Measurements from ENCODE around the gene MTFR1L.
A peak's percentile ranks its signal among the peaks of the same experiment; 100 is the strongest.
"Not testable (repeated sequence)": the region's sequence is repeated elsewhere in the genome, so short reads cannot be mapped to it uniquely, and the experiment has no call there.

The MTFR1L gene

GRCh38 chr1:25829046-25829445 is 9.3 kb downstream of the MTFR1L start:
- DNase-seq: no peak

GRCh38 chr1:25831569-25832196 is 11.9 kb downstream of the MTFR1L start:
- no peak for DNase-seq

- DNase-seq: no peak
These were observed 12.7 kb downstream of the MTFR1L start for GRCh38 chr1:25832336-25833037.

- no peak for DNase-seq
These were observed 13.4 kb downstream of the MTFR1L start for GRCh38 chr1:25833158-25833557.

GRCh38 chr1:25834894-25835293 is 15.1 kb downstream of the MTFR1L start:
- DNase-seq: no peak

- DNase-seq: no peak
These were observed 16.9 kb downstream of the MTFR1L start for GRCh38 chr1:25836695-25837094.

DNA sequence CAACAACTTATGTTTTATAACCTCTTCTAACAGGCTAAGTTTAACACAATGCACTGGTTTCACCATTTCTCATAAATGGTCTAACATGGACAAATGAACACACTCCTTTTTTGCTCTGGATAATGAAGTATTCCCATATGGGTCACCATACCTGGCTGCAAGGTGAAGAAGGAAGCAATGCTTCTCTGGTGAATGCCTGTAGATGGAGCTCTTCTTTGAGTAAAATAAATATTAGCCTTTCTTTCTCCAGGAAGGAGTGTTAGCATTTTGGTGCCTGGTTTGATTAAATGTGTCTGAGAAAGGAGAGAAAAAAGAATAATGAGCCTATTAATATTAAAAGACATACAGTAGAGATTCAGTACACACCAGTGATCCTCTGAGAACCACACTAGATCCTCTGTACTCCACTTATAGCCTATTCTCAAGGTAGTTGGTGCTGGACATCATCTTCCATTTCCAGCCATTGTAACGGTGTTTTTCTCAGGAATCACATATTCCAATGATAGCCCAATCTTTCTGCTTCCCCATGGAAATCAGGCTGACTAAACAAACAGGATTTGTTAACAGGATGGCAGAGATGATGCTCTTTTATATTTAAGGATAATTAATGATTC is 17.6 kb downstream of the MTFR1L start:
- no peak for DNase-seq

DNA sequence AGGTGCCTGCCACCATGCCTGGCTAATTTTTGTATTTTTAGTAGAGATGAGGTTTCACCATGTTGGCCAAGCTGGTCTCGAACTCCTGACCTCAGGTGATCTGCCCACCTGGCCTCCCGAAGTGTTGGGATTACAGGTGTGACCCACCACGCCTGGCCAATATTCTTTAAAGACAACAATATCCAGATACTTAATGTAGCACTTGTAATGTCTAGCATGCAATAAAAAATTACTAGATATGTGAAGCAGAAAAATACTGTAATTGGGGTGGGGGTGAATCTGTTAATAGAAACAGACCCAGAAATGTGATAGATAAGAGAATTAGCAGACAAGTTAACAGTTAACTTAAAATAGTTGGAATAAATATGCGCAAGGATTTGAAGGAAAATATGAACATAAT is 20.1 kb downstream of the MTFR1L start:
- not testable (repeated sequence) for DNase-seq

- no peak for DNase-seq
These were observed 23.7 kb downstream of the MTFR1L start for GRCh38 chr1:25843483-25843882.

- DNase-seq: no peak
These were observed 25.0 kb downstream of the MTFR1L start for GRCh38 chr1:25844536-25845337.

GRCh38 chr1:25845664-25846063 is 25.9 kb downstream of the MTFR1L start:
- DNase-seq: no peak

DNA sequence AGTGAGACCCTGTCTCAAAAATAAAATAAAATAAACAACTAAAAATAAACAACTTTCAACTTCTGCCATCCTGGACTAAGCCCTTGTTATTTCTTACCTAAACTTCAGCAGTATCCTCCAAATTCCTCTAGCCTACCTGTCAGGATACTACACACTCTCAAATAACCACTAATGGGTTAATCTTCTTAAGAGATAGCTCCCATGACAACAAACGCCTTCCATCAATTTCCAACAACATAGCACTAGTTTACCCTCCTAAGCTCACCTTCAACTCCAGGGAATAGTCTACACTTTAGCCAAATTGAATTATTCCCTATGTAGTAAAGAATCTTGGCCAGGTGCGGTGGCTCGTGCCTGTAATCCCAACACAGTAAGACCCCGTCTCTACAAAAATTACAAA is 28.2 kb downstream of the MTFR1L start:
- DNase-seq: no peak

- DNase-seq: no peak
These were observed 28.8 kb downstream of the MTFR1L start for GRCh38 chr1:25848531-25848930.

DNA sequence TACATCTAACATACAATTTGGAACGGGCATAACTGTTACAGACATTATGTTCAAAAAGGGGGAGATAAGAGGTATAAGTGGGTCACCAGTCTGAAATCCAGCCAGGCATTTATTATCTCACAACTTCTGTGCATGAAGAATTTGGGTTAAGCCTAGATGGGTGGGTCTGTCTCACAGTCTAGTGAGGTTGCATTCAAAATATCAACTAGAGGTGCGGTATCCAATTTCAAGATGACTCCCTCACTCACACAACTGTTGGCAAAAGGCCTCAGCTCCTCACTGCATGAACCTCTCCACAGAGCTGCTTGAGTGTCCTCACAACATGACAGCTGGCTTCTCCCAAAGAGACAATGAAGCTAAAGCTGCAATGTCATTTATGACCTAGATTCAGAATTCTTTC is 34.8 kb downstream of the MTFR1L start:
- no peak for DNase-seq

GRCh38 chr1:25856856-25857255 is 37.1 kb downstream of the MTFR1L start:
- no peak for DNase-seq

DNA sequence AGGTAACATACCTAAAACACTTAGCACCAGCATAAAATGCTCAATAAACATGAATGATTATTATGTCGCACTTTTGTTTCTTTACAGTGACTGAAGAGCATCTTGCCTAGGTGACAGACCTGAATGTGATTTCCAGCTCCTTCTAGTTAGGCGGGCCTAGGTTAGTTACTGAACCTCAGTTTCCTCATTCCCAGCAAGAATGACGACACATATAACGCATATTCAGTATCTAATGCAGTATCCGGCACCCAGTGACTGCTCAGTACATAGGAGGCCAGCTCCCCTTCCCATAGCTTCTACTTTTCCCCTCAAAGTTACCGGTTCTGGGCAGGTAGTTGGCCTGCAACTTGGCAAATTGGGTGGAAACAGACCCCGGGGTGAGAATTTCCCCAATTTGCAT is 38.7 kb downstream of the MTFR1L start:
- no peak for DNase-seq

DNA sequence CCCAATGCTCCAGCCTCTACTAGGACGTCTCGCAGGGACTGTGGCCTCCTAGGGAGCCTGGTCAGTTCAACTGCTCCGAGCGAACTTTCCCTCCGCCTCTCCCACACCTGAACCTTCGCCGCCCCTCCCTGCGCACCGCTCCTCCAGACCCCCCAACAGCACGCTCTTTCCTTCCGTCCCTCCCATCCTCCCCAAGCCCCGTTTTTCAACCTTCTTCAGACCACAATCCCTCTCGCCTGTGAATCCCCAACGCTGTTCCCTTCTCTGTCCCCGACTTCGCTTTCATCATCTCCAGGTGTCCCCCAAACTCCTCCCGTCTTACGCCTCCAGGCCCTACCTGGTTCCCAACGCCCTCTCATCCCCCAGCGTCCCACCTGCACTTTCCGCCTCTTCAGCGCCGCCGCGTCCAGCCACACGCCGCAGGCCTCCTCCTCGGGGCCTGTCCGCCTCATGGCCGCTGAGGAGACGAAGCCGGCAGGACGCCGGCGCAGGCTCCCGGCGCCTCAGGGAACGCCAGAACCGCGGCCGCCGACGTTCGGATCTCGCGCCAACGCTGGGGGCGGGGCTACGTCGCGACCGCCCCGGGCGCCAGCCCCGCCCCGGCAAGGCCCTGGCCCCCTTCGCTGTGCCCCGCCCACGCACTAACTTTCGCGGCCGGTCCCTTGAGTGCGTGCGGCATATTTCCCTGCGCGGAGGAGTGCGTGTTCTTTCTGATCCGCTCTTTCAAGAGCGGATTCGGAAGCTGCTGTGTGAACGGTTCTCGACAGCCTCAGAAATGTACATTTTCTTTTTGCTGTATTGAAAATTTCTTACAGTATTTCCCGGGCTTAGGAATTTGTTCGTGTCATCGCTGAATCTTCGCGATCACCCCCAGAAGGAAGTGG is 39.4 kb downstream of the MTFR1L start, which contains the start of gene AUNIP:
AUNIP (minus strand) TSS at position 552 of the 884 bp plus-strand sequence; CDS start at position 452, 100 bp downstream.
- peak; percentile 92 for DNase-seq

GRCh38 chr1:25861316-25862286 is 41.8 kb downstream of the MTFR1L start:
- no peak for DNase-seq

GRCh38 chr1:25862785-25863485 is 43.2 kb downstream of the MTFR1L start:
- DNase-seq: no peak

DNA sequence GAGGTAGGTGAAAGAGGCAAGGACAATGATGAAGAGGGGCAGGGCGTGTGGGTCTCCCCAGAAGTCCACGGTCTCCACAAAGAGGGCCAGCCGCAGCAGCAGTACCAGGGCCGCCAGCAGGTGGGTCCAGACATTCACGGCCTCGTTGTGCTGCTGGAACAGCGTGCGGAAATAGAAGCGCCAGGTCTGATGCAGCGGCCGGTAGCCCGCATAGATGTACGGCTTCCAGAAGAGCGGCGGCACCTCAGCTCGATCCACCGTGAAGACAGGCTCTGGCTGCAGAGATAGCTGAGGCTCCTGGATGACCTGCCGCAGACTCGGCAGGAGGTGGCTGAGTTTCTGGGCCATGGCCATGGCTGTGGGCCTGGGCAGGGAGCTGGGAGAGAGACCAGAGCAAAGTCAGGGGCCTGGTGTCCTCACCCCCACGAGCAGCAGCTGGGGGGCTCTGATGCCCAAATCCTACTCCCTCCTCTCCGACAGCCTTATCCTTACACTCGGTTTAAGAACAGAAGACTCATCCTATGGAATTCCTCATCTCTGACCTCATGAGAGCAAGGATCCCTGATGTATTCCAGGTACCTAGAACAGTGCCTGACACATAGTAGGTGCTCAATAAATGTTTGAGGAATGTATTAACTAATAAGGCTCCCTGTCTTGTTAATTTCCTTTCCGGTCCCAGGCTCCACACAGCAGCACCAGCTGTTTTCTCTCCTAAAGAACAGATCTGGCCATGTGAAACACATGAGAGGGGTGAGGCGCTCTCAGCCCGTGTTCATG is 43.9 kb downstream of the MTFR1L start:
- DNase-seq: no peak
